GM23248 (cell line): ENCODE measurements around the gene TUBG2.

Experiments
- EZH2 ChIP-seq: fragments of 200-600 bp; sonication (generic); IDR thresholded peaks from 2 replicates; pipeline ENCODE4 v1.6.1; 2018; ENCODE audit warnings: antibody characterized with exemption, mild to moderate bottlenecking; ENCODE audit not compliant: insufficient read depth, poor library complexity, severe bottlenecking
- EZH2phosphoT487 ChIP-seq: fragments of 200-600 bp; sonication (generic); IDR thresholded peaks from 2 replicates; pipeline ENCODE4 v1.6.1; 2018; ENCODE audit warnings: antibody characterized with exemption, moderate library complexity, mild to moderate bottlenecking, low read depth; ENCODE audit not compliant: insufficient read depth

- TF ChIP-seq EZH2, result no peak
- TF ChIP-seq EZH2phosphoT487, result no peak
Observed at GRCh38 chr17:42700586-42701289, 41.7 kb downstream of the TUBG2 start.
